ENCODE data around the gene FCHSD1.

The FCHSD1 gene

DNA sequence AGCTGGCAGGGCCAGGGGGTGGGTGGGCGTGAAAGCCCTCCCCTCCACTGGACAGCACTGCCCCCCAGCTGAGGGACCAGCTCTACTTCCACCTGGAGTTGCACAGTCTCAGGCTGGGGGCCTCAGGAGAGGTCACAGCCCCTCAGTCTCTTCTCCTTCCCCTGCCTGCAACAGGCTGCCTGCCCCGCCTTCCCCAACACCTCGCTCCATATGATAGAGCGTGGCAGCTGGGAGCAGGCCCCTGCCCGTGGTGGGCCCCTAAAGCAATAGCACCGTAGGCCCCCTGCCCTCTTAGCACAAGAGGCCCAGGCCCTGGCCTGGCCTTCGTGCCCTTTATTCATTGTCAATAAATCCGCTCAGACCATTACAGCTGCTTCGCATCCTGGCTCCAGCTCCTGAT is 10.5 kb downstream of the FCHSD1 start:
- DNase-seq, result no peak

DNA sequence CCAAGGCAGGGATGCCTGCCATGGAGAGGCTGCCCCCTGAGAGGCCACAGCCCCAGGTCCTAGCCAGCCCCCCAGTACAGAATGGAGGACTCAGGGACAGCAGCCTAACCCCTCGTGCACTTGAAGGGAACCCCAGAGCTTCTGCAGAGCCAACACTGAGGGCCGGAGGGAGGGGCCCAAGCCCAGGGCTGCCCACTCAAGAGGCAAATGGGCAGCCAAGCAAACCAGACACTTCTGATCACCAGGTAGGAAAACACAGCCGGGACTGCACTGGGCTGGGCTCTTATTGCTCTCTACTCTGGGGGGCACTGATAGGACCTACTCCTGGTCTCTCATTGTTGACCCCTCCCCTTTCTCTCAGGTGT is 11.2 kb downstream of the FCHSD1 start:
- DNase-seq, result no peak

DNA sequence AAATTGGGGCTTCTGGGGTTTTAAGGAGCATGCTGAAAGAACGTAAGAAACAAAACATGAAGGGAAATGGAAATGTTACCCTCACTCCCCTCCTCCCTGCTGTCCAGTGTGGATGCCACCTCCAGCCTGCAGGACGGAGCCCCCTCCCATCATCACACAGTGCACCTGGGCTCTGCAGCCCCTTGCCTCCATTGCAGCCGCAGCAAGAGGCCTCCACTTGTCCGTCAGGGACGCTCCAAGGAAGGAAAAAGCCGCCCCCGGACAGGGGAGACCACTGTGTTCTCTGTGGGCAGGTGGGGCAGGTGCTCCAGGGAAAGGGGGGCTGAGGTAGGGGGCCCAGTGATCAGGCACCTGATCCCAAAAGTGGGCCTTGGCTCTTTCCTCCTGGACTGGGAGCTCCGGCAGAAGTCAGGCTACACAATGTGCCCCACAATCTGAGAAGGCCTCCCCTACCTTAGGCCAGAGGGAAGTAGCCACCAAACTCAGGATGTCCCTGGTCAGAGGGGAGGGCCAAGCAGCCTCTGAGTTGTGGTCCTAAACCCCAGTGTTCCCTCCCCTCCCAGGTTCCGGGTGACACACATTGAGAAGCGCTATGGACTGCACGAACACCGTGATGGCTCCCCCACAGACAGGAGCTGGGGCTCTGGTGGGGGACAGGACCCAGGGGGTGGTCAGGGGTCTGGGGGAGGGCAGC is 11.7 kb downstream of the FCHSD1 start:
- no peak for DNase-seq

DNA sequence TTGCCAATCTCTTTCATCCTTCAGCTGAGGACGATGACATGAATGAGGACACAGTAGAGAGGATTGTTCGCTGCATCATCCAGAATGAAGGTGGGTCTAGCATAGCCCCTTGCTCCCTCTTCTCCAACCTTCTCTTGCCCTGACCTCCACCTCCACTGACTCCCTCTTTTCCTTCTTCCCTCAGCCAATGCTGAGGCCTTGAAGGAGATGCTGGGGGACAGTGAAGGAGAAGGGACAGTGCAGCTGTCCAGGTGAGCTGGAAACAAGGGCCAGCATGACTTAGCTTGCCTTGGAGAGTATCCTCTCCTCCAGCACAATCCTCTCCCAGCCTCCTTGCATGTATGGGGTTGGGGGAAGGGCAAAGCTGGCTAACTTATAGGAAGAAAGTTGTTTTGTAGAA is 12.4 kb downstream of the FCHSD1 start:
- DNase-seq, result no peak

DNA sequence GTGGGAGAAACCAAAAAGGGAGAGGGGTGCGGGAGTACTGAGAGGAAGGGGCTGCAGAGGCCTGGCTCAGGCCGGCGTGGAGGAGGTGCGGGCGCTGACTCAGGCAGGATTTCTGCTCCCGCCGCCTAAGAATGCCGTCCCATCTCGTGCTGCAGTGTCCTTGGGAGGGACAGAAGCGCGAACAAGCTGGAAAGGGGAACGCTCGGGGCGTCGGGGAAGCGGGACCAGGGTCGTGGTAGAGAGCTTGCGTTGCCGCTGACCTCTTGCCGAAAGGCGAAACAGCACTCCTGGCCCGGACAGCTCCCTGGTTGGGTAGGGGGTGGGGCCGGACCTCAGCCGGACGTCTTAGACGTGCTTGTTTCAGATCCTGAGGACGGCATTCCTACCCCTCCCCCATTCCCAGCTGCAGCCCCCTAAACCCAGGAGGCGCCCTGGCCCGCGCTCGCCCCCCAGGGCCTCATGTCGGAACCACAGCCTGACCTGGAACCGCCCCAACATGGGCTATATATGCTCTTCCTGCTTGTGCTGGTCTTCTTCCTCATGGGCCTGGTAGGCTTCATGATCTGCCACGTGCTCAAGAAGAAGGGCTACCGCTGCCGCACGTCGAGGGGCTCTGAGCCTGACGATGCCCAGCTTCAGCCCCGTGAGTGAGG is 13.3 kb downstream of the FCHSD1 start:
- peak; percentile 8 for DNase-seq

DNA sequence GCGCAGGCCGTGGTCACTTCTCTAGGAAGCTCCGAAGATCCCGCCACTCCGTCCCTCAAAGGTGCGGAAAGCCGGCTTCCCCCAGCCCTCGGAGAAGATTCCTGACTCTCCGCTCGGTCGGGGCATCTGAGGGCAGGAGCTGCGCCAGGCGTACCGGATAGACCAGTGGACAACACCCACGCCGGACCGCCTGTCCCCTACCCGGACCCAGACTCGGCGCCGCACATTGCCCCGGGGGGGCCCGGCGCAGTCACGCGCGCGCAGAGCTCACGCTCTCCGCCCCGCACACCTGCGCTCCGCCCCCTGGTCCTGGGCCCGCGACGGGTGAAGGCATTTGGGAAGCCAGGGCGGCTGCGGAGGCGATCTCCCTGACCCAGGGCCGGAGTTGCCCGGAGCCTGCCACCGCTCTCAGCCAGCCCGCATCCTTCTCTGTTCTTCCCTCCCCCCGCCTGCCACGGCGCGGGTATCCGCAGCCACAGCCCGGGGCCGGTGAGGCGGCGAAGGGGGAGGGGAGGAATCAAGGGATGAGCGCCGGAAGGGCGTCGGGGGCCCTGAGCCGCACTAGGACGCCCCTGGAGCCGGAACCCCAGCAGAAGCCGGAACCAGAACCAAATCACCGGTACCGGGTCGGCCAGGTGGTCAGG is 14.0 kb downstream of the FCHSD1 start:
- DNase-seq, result no peak

DNA sequence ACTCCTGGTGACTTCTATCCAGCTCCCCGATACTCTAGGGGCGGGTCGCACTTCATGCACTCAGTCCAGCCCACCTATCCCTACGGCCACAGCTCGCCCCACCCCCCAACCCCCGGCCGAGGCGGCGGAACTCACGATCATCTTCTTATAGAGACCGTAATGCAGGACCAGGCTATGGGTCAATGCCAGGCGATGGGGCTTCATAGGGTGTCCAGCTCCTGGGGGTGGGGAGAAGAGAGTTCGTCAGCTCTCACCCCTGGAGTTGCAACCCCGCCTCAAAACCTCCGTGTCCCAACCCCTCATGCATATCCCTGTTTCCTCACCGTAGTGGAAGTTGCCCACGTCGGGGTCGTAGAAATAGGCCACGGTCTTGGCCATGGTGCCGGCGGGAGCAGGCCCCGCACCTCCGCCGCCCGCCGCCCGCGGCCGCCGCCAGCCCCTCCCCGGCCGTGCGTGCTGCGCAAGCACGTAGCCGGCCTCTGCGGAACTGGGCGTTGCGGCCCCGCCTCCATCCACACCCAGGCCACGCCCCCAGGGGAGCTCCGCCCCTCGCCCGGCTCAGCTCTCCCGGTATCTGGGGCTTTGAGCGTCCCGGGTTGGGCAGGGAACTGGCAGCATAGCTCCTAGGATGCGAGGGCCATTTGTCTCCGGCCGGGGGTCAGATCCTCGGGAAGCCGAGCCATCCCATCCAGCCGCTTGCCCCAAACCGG is 14.7 kb downstream of the FCHSD1 start, which contains the start of the genes HDAC3 and RELL2:
Gene HDAC3, minus strand, starts transcription at position 437 of the 710 bp plus-strand sequence. Its CDS starts 59 bp downstream, at position 378.
Gene RELL2, plus strand, starts transcription at position 585 of the 710 bp plus-strand sequence. CDS start 1,229 bp downstream, outside the sequence.
- peak; percentile 91 for DNase-seq

DNA sequence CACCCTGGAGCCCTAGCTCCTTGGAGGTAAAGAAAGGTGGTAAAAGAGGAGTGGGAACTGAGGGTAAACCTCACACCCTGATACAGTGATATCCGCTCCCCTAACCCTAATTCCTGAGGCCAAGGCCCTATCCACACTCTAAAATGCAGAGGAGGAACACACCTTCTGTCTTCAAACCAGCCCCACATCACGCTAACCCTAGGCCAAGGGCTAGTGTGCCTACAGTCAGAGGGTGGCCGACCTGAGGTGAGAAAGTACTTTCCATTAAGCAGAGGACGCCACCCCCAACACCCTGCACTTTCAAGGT is 15.2 kb downstream of the FCHSD1 start:
- no peak for DNase-seq

DNA sequence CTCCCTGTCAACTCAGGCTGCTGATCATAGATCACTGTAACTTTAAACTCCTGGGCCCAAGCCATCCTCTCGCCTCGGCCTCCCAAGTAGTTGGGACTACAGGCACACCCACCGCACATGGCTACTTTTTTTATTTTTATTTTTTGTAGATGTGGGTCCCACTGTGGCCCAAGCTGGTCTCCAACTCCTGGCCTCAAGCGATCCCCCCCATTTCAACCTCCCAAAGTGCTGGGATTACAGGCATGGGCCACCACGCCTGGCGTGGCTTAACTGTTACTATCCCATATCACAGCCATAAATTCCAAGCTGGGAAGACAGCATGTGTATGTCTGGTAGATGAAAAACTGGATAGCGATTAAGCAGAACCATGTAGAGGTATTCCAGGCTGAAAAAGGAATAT is 15.6 kb downstream of the FCHSD1 start:
- DNase-seq, result no peak

DNA sequence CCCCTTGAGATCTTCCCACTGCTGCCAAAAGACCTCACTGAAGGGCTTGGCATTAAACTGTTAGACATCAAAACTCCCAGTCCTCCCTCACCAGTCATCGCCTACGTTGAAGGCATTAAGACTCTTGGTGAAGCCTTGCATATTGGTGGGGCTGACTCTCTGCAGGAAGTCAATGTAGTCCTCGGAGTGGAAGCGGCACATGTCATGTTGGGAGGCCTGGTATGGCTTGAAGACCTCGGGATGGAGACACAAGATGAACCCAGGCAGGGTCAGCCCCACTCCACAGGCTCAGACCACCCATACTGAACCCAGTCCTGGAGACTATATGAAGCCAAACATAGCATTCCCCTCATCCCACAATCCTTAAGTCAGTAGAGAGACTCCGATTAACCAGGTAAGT is 16.5 kb downstream of the FCHSD1 start:
- no peak for DNase-seq

DNA sequence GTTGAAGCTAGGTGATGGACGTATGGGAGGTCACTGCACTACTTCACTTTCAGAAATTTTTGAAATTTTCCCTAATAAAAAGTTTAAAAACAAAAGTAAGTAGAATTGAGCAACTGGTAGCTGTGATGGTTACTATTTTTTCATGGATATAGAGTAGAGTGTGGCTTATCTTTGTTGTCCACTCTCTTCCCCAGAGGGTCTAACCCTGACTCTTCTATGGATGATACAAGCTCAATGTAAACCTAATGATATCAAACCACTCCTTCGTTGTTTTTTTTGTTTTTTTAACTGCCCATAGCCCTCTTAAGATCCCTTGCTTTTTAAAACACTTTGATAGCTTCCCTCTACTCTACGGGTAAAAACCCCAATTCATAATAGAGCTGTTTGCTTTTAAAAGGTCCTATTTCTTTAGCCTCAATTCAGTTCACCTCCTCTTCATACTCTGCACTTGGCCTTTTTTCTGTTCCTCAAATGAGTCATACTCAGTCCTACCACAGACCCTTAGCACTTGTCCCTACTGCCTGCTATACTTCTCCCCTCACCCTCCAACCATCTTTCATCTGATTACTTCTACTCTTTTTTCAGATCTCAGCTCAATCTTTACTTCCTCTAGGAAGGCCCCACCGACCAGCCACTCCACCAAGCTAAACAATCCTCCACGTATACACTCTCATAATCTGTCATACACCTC is 17.2 kb downstream of the FCHSD1 start:
- no peak for DNase-seq

DNA sequence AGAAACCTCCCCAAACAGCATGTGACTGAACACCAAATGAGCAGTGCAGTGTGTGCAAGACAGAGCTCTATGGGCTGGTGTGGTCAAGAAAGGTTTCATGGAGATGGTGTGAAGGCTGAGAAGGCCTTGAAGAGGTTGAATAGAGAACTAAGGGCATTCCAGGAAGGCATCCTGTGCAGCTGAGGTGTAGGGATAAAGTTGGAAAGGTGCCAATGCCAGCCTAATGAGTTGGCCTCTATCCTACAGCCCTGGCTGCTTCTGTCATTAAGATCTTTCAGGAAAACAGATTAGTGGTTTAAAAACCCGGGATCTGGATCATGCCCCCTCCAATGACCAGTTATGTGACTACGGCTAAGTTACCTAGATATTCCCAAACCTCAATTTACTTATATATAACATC is 18.6 kb downstream of the FCHSD1 start:
- no peak for DNase-seq

DNA sequence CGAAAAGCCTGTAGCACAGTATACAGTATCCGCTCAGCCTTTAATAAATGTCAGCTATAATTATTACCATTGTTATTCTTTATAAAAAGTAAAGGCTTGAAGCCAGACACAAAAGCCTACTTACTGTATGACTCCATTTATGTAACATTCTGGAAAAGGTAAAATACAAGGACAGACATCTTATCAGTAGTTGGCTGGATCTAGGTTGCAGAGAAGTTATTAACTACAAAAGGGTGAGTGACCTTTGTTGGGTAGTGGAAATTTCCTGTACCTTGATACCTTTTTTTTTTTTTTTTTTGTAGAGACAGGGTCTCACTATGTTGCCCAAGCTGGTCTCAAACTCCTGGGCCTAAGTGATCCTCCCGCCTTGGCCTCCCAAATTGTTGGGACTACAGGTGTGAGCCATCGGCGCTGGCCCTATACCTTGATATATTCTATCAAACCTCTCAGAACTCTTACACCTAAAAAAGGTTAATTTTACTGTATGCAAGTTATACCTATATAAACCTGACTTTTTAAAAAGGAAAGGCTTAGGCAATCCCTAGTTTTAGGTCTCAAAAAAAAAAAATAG is 20.6 kb downstream of the FCHSD1 start:
- DNase-seq, result no peak

DNA sequence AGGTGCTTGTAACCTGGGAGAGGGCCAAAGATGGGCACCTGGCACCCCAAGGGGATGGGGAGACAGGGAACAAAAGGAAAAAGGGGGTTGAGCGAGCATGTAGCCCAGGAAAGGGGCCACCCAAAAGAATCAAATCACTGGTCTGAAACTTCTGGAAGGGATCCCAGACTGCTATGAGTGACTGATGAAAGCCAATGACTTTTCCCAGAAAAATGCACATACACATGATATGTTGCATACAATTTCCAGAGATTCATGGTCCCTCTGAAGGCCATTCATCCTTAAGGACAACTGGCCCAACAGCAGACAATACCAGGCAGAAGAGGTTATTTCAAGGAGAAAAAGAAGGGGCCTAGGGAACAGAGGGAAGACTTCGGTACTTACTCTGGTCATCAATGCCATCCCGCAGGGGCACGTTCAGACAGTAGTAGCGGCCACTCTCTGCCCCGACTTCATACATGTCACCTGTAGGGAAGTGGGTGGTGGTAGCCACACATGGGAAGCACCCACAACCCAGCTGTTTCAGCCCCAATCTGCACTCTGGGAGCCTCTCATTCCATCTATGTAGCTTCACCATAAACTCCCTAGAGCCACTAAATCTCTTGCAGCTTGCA is 22.9 kb downstream of the FCHSD1 start:
- no peak for DNase-seq

DNA sequence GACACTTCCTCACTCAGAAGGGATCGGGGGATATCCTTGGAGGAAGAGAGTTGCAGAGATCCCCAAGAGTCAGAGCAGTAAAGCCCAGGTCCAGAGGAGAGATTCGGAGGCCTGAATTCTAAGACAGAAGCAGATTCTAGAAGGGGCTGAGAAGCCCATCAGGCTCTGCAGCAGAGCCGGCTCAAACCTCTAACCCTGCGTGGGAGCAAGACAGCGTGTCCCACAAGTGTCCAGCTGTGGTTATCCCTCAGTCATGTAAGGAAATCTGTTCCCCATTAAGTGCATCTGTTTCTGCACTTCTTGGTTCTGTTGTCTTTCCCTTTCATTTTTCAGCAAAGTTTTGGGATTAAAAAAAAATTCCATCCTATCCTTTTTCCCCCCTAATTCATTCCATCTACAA is 27.6 kb downstream of the FCHSD1 start:
- DNase-seq, result no peak

DNA sequence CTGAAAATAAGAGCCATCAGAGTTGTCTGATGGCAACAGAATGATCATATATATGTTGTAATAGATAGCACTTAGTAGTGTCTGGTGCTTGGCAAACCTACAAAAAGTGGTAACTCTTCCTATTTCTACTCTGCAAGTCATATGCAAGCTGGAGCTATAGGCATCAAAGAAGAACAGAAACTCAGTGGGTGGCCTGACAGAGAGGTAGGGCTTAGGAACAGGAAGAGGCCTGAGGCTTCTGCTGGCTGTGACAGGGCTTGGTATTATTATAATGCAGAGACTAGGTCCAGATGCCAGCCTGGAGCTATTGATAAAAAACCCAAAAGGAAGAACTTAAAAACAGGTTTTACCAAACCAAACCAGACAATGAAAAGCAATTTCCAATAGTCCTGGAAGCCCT is 28.0 kb downstream of the FCHSD1 start:
- DNase-seq, result peak; percentile 32

DNA sequence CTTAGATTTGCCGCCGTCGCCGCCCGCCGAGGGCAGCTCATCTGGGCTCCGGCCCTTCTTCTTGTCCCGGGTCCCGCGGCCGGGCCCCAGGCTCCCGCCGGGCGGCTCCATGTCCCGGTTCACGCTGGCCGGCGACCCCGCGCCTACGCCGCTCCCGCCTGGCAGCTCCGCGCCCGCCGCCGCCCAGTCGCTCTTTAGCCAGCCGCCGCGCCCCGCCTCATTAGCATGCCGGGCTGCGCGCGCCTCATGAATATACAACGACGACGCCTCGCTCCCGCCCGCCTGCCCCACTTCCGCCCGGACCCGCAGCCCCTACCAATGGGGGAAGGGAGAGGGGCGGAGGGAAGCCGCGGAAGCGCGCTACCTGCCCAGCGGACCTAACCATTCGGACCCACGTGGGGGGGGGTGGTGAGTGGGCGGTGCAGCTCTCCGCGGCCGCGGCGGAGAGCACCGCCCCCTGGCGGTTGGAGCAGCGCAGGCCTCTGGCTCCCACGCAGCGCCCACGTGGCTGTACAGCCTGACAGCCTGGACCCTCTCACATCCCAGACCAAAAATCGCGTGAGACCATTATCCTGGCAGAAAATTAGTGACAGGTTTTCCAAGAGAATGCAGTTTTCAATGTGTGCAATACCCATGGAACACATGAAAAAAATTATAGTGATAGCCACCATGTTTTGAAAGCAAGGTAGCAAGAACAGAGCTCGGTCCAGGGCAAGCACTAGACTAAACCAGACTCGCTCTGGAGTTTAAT is 32.2 kb downstream of the FCHSD1 start, which contains the start of gene DIAPH1:
Gene DIAPH1, minus strand, starts transcription at position 197 of the 751 bp plus-strand sequence. Its CDS starts 86 bp downstream, at position 111.
- DNase-seq, result peak; percentile 91

DNA sequence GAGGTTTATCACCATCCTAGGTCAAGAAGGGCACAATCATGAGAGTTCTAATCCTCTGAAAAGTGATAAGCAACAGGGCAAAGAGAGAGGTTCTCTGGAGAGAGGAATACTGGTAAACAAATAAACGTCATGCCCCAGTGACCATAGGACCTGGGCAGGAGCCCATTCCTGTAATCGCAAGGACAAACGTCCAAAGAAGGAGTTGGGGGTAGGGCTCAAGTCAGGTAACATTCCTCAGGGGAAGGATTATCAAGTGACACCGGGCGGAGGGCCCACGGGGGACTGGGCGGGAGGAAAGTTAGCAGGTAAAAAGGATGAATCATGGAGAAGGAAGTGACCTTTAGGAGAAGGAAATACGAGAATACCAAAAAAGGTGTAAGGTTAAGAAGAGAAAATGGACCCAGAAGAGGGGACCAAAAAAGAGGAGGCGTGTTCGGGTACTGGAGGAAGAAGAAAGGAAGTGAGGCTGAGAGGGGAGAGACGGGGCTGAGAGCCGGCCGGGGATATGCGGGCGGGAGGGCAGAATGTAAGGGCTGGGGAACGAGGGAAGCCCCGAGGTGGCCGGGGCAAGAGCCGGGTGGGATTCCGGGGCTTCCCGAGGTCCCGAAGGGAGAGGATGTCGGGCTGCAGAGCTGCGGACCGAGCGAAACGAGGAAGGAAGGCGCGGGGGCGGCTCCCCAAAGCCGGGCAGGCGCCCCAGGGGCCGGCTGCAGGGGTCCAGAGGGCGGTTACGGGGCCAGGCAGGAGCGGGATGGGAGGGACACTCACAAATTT is 33.0 kb downstream of the FCHSD1 start:
- DNase-seq, result no peak

DNA sequence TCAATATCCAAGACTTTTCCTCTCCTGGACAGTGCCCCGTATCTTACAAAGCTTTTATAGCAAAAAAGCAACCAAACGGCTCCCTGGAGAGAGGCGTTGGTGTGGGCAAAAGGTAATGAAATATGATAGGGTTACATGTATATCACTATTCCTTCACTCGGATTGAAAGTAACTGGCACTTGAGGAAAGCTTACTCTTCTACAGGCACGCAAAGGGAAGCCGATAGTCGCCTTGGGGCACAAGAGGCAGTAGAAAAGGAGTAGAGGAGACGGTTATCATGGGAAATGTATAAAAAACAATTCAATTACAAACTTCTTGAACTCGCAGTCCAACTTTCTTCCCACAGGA is 33.6 kb downstream of the FCHSD1 start:
- no peak for DNase-seq

DNA sequence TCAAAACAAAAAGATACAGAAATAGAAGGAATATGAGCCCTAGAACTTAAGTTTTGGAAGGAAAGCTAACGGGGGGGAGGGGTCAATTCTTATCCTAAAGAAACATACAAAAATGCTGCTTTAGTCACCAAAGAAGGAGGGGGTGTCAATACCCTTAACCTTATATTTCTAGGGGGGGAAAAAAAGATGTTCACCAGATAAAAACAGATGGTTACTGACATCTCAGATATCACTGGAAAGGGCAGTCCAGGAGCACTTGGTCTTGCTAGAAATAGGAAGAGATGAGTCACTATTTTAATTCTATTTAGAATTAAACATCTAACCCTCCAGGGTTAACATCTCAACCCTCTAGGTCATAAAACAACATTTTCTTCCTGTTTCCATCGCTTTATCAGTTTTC is 34.1 kb downstream of the FCHSD1 start:
- DNase-seq, result no peak
